Hepatocyte (in vitro differentiated cells): Measurements from ENCODE around the gene NKAIN2. TPM values are rescaled to one million over a fixed set of nuclear protein-coding genes. Genes with fewer than 3 reads are reported as not detected.

Experiments
- DNase-seq: peaks from one replicate; pipeline ENCODE4 v3.0.0-alpha.2; 2016; ENCODE audit warnings: low spot score
- H2AFZ ChIP-seq: fragments of 200-600 bp; sonication (generic); 2 replicates; pipeline ENCODE4 v1.6.0; 2016; ENCODE audit warnings: antibody characterized with exemption, mild to moderate bottlenecking
- H3K27ac ChIP-seq: fragments of 200-600 bp; sonication (generic); 2 replicates; pipeline ENCODE4 v1.5.1; 2016; ENCODE audit warnings: mild to moderate bottlenecking
- H3K27me3 ChIP-seq: fragments of 200-600 bp; sonication (generic); 2 replicates; pipeline ENCODE4 v1.6.1; 2016
- H3K36me3 ChIP-seq: fragments of 200-600 bp; sonication (generic); replicated peaks from 2 replicates; pipeline ENCODE4 v1.5.1; 2016; ENCODE audit warnings: low read depth; ENCODE audit not compliant: insufficient read depth
- H3K4me1 ChIP-seq: fragments of 200-600 bp; sonication (generic); 2 replicates; pipeline ENCODE4 v1.5.1; 2016; ENCODE audit warnings: mild to moderate bottlenecking, moderate library complexity; ENCODE audit not compliant: insufficient read depth
- H3K4me2 ChIP-seq: fragments of 200-600 bp; sonication (generic); 2 replicates; pipeline ENCODE4 v1.6.0; 2016
- H3K4me3 ChIP-seq: fragments of 200-600 bp; sonication (generic); 2 replicates; pipeline ENCODE4 v1.5.1; 2016; ENCODE audit warnings: mild to moderate bottlenecking
- H3K79me2 ChIP-seq: fragments of 200-600 bp; sonication (generic); 2 replicates; pipeline ENCODE4 v1.6.0; 2017; ENCODE audit warnings: mild to moderate bottlenecking
- H3K9me2 ChIP-seq: fragments of 200-600 bp; sonication (generic); replicated peaks from 2 replicates; pipeline ENCODE4 v1.6.0; 2017; ENCODE audit warnings: mild to moderate bottlenecking; ENCODE audit not compliant: insufficient read depth
- H3K9me3 ChIP-seq: fragments of 200-600 bp; sonication (generic); 2 replicates; pipeline ENCODE4 v1.5.1; 2016; ENCODE audit warnings: low read depth, mild to moderate bottlenecking
- H4K20me1 ChIP-seq: fragments of 200-600 bp; sonication (generic); 2 replicates; pipeline ENCODE4 v1.6.0; 2016; ENCODE audit warnings: mild to moderate bottlenecking; ENCODE audit not compliant: insufficient read depth, poor library complexity, severe bottlenecking
- EZH2 ChIP-seq: fragments of 200-600 bp; sonication (generic); IDR thresholded peaks from 2 replicates; pipeline ENCODE4 v1.6.1; 2016; ENCODE audit warnings: antibody characterized with exemption, mild to moderate bottlenecking, borderline replicate concordance
- EZH2phosphoT487 ChIP-seq: fragments of 200-600 bp; sonication (generic); IDR thresholded peaks from one replicate; pipeline ENCODE4 v1.6.1; 2018; ENCODE audit warnings: antibody characterized with exemption, mild to moderate bottlenecking, low read depth, moderate library complexity; ENCODE audit not compliant: unreplicated experiment, severe bottlenecking
- WGBS: methylation state at CpG from one replicate; pipeline ENCODE4 v1.1.6; 2016; ENCODE audit warnings: low lambda C conversion rate; ENCODE audit errors: missing lambda C conversion rate; 5-methylcytosine and 5-hydroxymethylcytosine counted together
- polyA plus RNA-seq: library from polyadenylated mRNA; unstranded; fragments of >200 nt; fragmentation: Nextera tagmentation; extraction: Ambion mirVana; gene quantifications from 2 replicates; pipeline ENCODE4 v1.2.1, GENCODE V29; 2016
- total RNA-seq: library from RNA; depleted of rRNA; stranded (reverse); fragments of >200 nt; gene quantifications from 2 replicates; pipeline ENCODE4 v1.2.3, GENCODE V29; 2014
- TF ChIP-seq, protein P1 (sequence below): fragments of 200-600 bp; sonication (generic); IDR thresholded peaks from 2 replicates; pipeline ENCODE4 v1.5.1; 2016; ENCODE audit warnings: antibody characterized with exemption, mild to moderate bottlenecking; ENCODE audit not compliant: poor library complexity

Gene NKAIN2
- total and polyA plus RNA-seq, 2 experiments from 2014 or later: 0.48 to 2.6 TPM

GRCh38 chr6:123940551-123940950 lies 136.9 kb downstream of the NKAIN2 start:
- no peak for DNase-seq
- H3K4me2 ChIP-seq: no peak overlapping the region
- 81% methylated on average over 3 of the region's 3 CpGs for WGBS
- TF ChIP-seq, protein P1, sequence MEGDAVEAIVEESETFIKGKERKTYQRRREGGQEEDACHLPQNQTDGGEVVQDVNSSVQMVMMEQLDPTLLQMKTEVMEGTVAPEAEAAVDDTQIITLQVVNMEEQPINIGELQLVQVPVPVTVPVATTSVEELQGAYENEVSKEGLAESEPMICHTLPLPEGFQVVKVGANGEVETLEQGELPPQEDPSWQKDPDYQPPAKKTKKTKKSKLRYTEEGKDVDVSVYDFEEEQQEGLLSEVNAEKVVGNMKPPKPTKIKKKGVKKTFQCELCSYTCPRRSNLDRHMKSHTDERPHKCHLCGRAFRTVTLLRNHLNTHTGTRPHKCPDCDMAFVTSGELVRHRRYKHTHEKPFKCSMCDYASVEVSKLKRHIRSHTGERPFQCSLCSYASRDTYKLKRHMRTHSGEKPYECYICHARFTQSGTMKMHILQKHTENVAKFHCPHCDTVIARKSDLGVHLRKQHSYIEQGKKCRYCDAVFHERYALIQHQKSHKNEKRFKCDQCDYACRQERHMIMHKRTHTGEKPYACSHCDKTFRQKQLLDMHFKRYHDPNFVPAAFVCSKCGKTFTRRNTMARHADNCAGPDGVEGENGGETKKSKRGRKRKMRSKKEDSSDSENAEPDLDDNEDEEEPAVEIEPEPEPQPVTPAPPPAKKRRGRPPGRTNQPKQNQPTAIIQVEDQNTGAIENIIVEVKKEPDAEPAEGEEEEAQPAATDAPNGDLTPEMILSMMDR: no peak
- TF ChIP-seq EZH2phosphoT487: no peak
- TF ChIP-seq EZH2: no peak
- no peaks in the 10 kb centered on the region for H3K36me3 ChIP-seq
- no peaks in the 10 kb centered on the region for H3K27me3 ChIP-seq
- H3K79me2 ChIP-seq: no peaks in the 10 kb centered on the region
- no peak overlapping the region for H3K4me3 ChIP-seq
- no peaks in the 10 kb centered on the region for H3K9me2 ChIP-seq
- H3K27ac ChIP-seq: no peak overlapping the region
- no peak overlapping the region for H2AFZ ChIP-seq
- no peaks in the 10 kb centered on the region for H3K4me1 ChIP-seq
- H3K9me3 ChIP-seq: no peaks in the 10 kb centered on the region
- H4K20me1 ChIP-seq: no peaks in the 10 kb centered on the region

DNA sequence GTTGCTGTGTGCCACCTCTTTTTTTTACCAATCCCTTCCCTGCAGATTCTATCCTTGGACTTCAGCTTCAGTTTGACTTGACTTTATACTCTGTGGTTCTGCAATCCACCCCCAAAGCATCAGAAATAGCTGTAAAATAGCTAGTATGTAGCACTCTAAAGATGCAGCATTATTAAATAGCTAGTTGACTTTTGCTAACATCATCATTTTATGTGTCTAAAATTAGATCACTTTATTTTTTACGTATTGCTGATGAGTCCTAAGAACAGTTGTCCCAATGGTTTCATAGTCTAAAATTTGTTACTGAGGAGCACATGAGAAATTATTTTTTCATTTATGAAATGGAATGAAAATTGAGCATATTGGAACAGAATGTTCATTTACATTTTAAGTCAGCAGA lies 138.2 kb downstream of the NKAIN2 start:
- no peak overlapping the region for H3K4me3 ChIP-seq
- no peak overlapping the region for H2AFZ ChIP-seq
- H4K20me1 ChIP-seq: no peaks in the 10 kb centered on the region
- H3K9me3 ChIP-seq: no peaks in the 10 kb centered on the region
- no peak overlapping the region for H3K27ac ChIP-seq
- no peak for TF ChIP-seq EZH2phosphoT487
- TF ChIP-seq, protein P1: no peak
- no peak for TF ChIP-seq EZH2
- no peak overlapping the region for H3K4me2 ChIP-seq
- WGBS: 91% methylated on average over 1 of the region's 1 CpG
- no peaks in the 10 kb centered on the region for H3K36me3 ChIP-seq
- no peak for DNase-seq
- no peaks in the 10 kb centered on the region for H3K4me1 ChIP-seq
- H3K27me3 ChIP-seq: no peaks in the 10 kb centered on the region
- no peaks in the 10 kb centered on the region for H3K9me2 ChIP-seq
- no peaks in the 10 kb centered on the region for H3K79me2 ChIP-seq

- Histone ChIP-seq H2AFZ (no peak overlapping the region), H3K4me1 (no peaks in the 10 kb centered on the region), H3K27me3 (no peaks in the 10 kb centered on the region), H3K27ac (no peak overlapping the region), H3K79me2 (no peaks in the 10 kb centered on the region), H4K20me1 (no peaks in the 10 kb centered on the region), H3K9me2 (no peaks in the 10 kb centered on the region), H3K4me3 (no peak overlapping the region), H3K9me3 (no peaks in the 10 kb centered on the region), H3K4me2 (no peak overlapping the region), H3K36me3 (no peaks in the 10 kb centered on the region)
- TF ChIP-seq, protein P1: no peak
- TF ChIP-seq EZH2 (no peak), EZH2phosphoT487 (no peak)
- DNase-seq: no peak
- 87% methylated on average over 1 of the region's 1 CpG for WGBS
Observed at GRCh38 chr6:123945386-123945785, 141.7 kb downstream of the NKAIN2 start.

DNA sequence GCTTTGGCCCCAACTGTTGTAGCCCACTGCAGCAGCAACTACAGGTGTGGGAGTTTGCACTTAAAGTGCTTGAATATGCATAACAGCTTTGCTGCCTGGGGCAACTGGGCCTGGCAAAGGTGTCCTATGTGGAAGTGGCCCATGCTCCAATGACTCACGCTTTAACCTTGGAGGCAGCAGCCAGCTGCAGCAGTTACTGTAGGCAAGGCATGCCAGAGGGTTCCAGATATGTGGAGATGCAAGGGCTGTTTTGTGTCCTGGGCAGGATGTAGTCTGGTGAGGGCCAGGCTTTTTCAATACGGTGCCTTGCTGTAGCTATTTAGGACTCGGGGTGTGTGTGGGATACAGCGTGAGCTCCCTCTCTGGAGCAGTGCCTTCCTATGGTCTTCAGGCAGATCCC lies 150.3 kb downstream of the NKAIN2 start:
- Histone ChIP-seq H3K4me3 (no peak overlapping the region), H2AFZ (no peak overlapping the region), H3K4me2 (no peak overlapping the region), H4K20me1 (no peaks in the 10 kb centered on the region), H3K4me1 (no peaks in the 10 kb centered on the region), H3K9me3 (no peaks in the 10 kb centered on the region), H3K27me3 (no peaks in the 10 kb centered on the region), H3K79me2 (no peaks in the 10 kb centered on the region), H3K9me2 (no peaks in the 10 kb centered on the region), H3K27ac (no peak overlapping the region), H3K36me3 (no peaks in the 10 kb centered on the region)
- no peak for DNase-seq
- 90% methylated on average over 4 of the region's 4 CpGs for WGBS
- TF ChIP-seq EZH2 (no peak), EZH2phosphoT487 (no peak)
- TF ChIP-seq, protein P1: no peak
